OCI-M1 (cell line): ENCODE measurements around the gene XRRA1.
"Not testable (repeated sequence)": the region's sequence is repeated elsewhere in the genome, so short reads cannot be mapped to it uniquely, and the experiment has no call there.

Experiments
- DNase-seq: peaks from one replicate; lab custom pipeline; 2025; lab: John Stamatoyannopoulos, UW

The XRRA1 gene

GRCh38 chr11:74895340-74896116 is 53.4 kb downstream of the XRRA1 start:
- DNase-seq, result no peak

- not testable (repeated sequence) for DNase-seq
Measured at GRCh38 chr11:74893015-74893414, 55.9 kb downstream of the XRRA1 start.

GRCh38 chr11:74877132-74877531 is 71.8 kb downstream of the XRRA1 start:
- peak; percentile 92 for DNase-seq

- peak; percentile 67 for DNase-seq
Measured at GRCh38 chr11:74871037-74871436, 77.9 kb downstream of the XRRA1 start.

GRCh38 chr11:74870485-74870884 is 78.4 kb downstream of the XRRA1 start:
- DNase-seq, result peak; percentile 87

GRCh38 chr11:74866557-74866956 is 82.3 kb downstream of the XRRA1 start:
- DNase-seq, result no peak

GRCh38 chr11:74863410-74863809 is 85.5 kb downstream of the XRRA1 start:
- no peak for DNase-seq

DNA sequence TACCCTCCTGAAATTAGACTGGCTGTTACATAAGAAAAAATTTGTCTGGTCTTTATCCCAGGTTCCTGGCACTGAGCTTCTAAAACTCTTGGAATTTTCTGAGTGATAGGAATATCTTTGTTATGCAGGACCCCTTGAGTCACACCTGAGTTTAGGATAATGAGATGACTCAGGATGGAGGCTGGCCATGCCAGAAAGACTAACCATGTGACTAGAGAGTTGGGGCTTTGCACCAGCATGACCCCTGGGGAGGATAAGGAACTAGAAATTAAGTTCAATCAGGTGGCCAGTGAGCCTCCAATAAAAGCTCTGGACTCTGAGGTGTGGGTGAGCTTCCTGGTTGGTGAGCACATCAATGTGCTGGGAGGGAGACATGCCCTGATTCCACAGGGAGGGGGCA is 88.1 kb downstream of the XRRA1 start:
- no peak for DNase-seq

GRCh38 chr11:74853223-74853622 is 95.7 kb downstream of the XRRA1 start:
- DNase-seq, result no peak

DNA sequence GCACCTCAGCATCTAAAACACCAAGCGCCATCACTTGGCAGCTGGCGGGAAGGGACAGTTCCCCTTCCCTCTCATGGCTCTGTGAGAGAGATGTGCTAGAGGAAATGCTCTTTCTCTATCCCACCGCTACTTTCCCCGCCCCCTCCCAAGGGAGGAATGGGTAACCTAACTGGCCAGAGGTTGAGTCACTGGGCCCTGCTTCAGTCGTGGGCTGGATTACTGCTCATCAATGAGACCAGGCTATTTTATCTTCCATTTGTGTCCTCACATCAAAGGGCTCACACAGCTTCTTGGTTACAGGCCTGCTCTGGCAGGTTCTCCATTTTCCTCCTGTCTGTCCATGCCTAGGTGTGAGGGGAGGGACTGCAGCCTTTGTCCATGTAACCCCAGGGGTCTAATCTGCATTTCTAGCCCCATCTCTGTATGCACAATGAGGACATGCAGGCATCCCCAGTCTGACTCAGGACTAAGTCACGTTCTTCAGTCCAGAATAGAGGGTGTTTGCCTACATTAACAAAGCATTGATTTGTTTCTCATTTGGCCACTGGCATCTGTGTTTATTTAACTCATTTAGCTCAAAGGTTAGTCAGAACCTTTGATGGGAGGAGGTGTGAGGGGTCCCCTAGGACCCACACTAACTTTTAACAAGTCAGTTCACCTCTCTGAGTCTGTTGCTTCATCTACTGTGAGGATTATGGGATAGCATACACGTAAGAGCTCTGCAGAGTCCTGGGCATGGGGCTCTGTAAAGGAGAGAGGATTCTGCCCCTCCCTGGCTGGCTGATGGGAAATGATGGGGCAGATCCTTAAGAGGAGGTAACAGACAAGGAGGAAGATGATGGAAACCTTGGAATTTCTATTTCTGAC is 99.1 kb downstream of the XRRA1 start:
- no peak for DNase-seq

DNA sequence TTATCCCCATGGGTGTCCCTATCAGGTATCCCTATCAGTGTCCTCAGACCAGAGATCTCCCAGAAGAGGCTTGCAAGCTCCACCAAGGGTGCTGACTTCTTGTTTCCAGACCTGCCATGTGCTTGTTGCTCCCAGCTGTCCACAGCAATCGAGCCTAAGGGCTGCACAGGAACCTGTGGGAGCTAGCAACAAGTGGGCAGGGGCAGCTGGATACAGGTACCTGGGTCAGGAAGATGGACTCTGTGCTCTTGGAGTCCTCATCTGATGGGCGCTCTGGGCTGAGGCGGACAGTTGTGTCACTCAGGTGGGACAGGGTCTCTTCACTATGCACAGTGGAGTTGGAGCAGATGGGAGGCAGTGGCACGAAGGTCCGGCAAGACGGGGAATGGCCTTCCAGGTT is 101.0 kb downstream of the XRRA1 start:
- DNase-seq, result no peak

DNA sequence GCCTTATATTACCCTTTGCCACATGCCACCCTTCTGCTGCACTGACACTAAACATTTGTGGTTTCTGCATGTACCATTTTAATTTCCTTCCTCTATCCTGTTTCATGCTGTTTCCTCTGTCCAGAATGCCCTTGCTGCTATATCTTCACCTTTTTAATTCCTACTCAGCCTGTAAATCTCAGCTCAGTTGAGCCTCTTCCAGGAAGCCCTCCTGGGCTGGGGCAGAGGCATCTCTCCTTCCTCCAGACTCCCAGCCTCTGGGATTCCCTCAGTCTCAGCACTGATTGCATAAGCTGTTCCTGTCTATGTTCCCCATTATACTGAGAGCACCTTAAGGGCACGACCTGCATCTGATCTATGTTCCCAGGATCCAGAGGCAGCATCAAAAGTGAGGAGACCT is 101.5 kb downstream of the XRRA1 start:
- DNase-seq, result no peak

GRCh38 chr11:74846770-74847169 is 102.1 kb downstream of the XRRA1 start:
- DNase-seq, result no peak

- DNase-seq, result no peak
Measured at GRCh38 chr11:74845978-74846517, 102.8 kb downstream of the XRRA1 start.

- no peak for DNase-seq
Measured at GRCh38 chr11:74844865-74845264, 104.0 kb downstream of the XRRA1 start.

DNA sequence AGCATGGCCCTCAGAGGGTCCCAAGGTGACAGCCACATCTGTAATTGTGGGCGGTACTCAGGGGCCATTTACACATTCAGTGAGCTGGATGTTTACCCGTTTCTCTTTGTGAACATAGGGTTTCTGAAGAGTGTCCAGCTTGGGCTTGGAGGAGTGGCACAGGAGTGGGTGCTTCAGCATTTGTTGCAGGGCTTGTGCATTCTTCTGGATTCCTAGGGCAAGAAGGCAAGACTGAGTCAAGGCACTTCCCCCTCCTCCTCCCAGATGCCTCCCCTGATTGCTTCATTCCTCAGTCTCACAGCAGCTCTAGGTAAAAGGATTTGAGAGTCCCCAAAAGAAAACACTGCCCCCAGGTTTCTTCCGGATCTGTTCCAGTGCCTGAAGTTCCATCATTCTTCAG is 104.8 kb downstream of the XRRA1 start:
- DNase-seq, result no peak

- no peak for DNase-seq
Measured at GRCh38 chr11:74842967-74843366, 105.9 kb downstream of the XRRA1 start.

GRCh38 chr11:74840486-74840885 is 108.4 kb downstream of the XRRA1 start:
- no peak for DNase-seq

GRCh38 chr11:74839971-74840370 is 108.9 kb downstream of the XRRA1 start:
- peak; percentile 95 for DNase-seq

DNA sequence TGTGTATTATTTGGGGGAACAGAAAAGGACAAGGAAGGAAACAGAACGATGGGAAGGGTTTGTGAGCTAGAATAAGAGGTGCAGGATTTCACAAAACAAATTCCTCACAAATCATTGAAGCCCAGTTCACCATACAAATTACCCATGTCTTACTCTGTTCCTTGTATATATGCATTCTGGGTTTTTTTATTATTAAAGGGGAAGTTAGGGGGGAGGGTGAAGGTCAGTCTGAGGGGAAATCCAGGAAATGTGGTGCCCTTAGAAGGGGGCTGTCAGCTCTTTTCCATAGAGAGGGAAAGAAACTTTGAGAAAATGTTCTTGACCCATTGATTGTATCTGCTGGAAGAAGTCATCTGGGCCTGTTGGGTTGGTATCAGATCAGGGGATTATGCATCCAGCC is 109.4 kb downstream of the XRRA1 start:
- peak; percentile 82 for DNase-seq

DNA sequence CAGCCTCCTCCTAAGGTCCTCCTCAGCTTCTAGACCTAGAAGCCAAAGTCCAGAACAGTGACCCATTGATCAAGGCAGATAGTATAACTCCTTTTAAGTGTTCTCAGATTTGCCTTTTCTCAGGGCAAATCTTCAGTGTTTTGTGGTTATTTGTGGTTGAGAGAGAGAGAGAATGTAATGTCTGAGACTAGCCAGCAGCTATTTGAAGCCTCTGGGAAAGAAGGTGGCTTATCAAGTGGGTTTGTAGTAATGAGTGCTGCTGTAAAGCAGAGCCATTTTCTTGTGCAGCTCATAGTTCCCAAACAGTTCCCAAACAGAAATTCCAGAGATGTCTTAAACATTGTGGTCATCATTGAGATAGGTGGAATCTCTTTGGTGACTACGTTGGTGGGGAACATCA is 110.7 kb downstream of the XRRA1 start:
- DNase-seq, result no peak

DNA sequence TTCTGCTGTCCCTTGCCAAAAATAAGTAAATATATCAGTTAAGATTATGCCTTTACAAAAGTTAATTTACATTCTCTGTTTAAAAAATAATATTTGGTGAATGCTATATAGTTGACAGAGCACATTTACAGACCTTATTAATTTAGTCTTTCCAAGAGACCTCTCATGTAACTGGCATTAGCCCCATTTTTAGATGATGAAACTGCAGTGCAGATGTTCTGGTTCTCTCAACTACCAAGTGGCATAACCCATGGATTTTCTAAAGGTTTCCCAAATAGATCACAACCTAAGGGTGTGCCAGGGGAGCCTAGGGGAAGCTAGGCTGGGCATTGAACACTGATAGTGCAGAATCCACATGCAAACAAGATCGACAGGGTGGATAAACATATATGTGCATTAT is 111.7 kb downstream of the XRRA1 start:
- DNase-seq, result no peak

- peak; percentile 50 for DNase-seq
Measured at GRCh38 chr11:74826901-74827300, 122.0 kb downstream of the XRRA1 start.
